ENCODE measurements around the gene RPL23. TPM values are rescaled to one million over a fixed set of nuclear protein-coding genes. Genes with fewer than 3 reads are reported as not detected.

Gene RPL23
- total RNA-seq, 4 donors from 2014 or later = 1,475 to 2,290 (median 1,639) TPM

DNA sequence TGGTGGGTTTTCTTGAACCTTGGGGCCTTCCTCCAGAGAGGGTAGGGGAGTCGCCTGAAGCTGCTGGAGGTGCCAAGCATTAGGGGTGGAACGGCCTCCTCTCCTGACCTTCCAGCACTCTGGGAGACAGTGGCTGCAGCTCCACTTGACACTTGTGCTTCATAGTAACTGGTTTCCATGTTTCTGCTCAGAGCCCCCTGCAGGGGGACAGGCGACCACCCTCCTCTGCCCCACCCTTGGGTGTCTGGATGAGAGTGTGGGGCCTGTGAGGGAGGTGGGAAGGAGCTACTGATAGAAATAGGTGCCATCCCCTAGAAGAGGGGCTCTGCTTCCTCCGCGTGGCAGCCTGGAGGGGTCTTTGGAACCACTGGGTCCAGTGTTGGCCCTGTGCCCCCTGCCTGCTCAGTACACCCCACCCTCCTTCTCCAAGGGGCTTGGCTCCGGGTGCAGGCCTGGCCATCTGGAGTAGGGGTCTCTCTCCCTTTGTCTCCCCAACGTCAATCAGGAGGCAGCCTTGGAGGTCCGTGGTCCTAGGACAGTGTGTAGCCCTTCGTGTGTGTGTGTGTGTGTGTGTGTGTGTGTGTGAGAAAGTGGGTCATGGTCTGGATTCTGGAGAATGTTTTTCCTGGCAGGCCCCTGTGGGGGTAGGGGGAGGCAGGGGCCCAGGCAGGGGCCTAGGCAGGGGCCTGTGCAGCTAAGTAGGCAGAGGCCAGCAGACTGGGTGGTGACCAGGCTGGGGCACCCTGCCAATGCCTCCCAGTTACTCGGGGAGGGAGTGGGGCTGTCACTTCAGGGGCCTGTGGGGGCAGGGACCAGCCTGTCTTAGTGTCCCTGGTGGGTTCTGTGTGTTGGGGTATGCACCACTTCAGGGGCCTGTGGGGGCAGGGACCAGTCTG lies 21.2 kb upstream of the RPL23 start:
- WGBS, 2 donors = 24 to 49% methylated on average over 10 of the region's 10 CpGs
- intact Hi-C loops (cut with DNase I; ENCODE audit: low total_unique reads) = no loop called here
- no peak overlapping the region for H3K4me3 ChIP-seq (ENCODE audit: low read depth, poor library complexity, severe bottlenecking)
- TF ChIP-seq POLR2A (IDR thresholded peaks at IDR 0.05) = no peak
- TF ChIP-seq, protein P1, sequence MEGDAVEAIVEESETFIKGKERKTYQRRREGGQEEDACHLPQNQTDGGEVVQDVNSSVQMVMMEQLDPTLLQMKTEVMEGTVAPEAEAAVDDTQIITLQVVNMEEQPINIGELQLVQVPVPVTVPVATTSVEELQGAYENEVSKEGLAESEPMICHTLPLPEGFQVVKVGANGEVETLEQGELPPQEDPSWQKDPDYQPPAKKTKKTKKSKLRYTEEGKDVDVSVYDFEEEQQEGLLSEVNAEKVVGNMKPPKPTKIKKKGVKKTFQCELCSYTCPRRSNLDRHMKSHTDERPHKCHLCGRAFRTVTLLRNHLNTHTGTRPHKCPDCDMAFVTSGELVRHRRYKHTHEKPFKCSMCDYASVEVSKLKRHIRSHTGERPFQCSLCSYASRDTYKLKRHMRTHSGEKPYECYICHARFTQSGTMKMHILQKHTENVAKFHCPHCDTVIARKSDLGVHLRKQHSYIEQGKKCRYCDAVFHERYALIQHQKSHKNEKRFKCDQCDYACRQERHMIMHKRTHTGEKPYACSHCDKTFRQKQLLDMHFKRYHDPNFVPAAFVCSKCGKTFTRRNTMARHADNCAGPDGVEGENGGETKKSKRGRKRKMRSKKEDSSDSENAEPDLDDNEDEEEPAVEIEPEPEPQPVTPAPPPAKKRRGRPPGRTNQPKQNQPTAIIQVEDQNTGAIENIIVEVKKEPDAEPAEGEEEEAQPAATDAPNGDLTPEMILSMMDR (IDR thresholded peaks at IDR 0.05) = no peak
- no peak for DNase-seq (ENCODE audit: low spot score in 2 of 2)

DNA sequence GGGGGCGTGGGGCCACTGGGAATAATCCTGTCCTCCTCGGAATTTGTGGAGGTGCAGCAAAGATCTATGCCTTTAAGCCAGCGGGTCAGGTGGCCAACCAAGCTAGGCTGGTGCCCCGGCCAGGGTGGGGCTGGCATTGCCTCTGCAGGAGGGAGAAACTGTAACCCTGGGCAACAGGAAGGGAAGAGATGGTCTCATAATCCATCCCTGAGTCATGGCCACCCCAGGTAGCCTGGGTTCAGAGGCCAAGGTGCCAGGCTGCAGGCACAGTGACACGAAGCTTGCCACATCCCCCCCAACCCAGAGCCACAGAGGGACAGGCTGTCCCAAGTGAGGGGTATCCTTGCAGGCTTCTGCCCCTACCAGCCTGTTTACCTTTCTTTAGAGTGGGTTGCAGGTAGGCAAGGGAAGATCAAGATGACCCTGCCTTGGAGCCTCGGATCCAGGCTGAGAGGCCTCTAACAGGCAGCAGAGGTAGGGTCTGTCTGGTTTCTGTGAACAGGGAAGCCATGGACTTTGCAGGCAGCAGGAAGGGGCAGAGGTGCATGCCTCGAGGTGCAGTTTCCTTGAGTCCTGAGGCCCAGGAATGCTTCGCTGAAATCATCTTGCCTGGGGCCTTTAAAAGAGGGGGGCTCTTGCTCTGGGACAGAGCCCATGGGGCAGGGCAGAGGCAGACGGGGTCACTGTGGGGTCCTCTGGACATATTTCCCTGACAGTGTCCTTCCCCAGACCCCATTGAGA lies 20.3 kb upstream of the RPL23 start:
- no peak for TF ChIP-seq POLR2A (IDR thresholded peaks at IDR 0.05)
- TF ChIP-seq, protein P1 (IDR thresholded peaks at IDR 0.05) = no peak
- no peak for DNase-seq (ENCODE audit: low spot score in 2 of 2)
- H3K4me3 ChIP-seq (ENCODE audit: low read depth, poor library complexity, severe bottlenecking) = no peak overlapping the region
- intact Hi-C loops (cut with DNase I; ENCODE audit: low total_unique reads) = no loop called here
- WGBS, 2 donors = 41% methylated on average over 9 of the region's 9 CpGs

GRCh38 chr17:38872671-38873385 lies 19.3 kb upstream of the RPL23 start:
- no peak for DNase-seq (ENCODE audit: low spot score in 2 of 2)

GRCh38 chr17:38872027-38872511 lies 18.5 kb upstream of the RPL23 start:
- no peak for DNase-seq (ENCODE audit: low spot score in 2 of 2)
- no peak overlapping the region for H3K4me3 ChIP-seq (ENCODE audit: low read depth, poor library complexity, severe bottlenecking)
- intact Hi-C loops (cut with DNase I; ENCODE audit: low total_unique reads) = no loop called here
- TF ChIP-seq, protein P1 (IDR thresholded peaks at IDR 0.05) = no peak
- no peak for TF ChIP-seq POLR2A (IDR thresholded peaks at IDR 0.05)
- WGBS, 2 donors = 28 to 33% methylated on average over 5 of the region's 5 CpGs

More at GRCh38 chr17:38872671-38873385, 19.3 kb upstream of the RPL23 start:
- WGBS, 2 donors = 40 to 44% methylated on average over 9 of the region's 9 CpGs
- intact Hi-C loops (cut with DNase I; ENCODE audit: low total_unique reads) = no loop called here
- H3K4me3 ChIP-seq (ENCODE audit: low read depth, poor library complexity, severe bottlenecking) = no peak overlapping the region
- TF ChIP-seq, protein P1 (IDR thresholded peaks at IDR 0.05) = no peak
- TF ChIP-seq POLR2A (IDR thresholded peaks at IDR 0.05) = no peak

- DNase-seq (ENCODE audit: low spot score in 2 of 2) = peak; percentile 75 to 93
Observed at GRCh38 chr17:38871247-38872015, 17.9 kb upstream of the RPL23 start.

More at GRCh38 chr17:38871247-38872015, 17.9 kb upstream of the RPL23 start:
- intact Hi-C loops (cut with DNase I; ENCODE audit: low total_unique reads) = no loop called here
- peak overlapping the region; percentile 50 for H3K4me3 ChIP-seq (ENCODE audit: low read depth, poor library complexity, severe bottlenecking)
- WGBS, 2 donors = 17 to 18% methylated on average over 11 of the region's 11 CpGs
- no peak for TF ChIP-seq POLR2A (IDR thresholded peaks at IDR 0.05)
- TF ChIP-seq, protein P1 (IDR thresholded peaks at IDR 0.05) = no peak
